H1 (cell line): ENCODE measurements around the gene BICRAL. TPM values are rescaled to one million over a fixed set of nuclear protein-coding genes. Genes with fewer than 3 reads are reported as not detected.

Source experiments
- ASH2L ChIP-seq: fragments of 200-600, 300-600 bp; sonication (generic); IDR thresholded peaks from one replicate; pipeline ENCODE4 v1.7.1; 2017; ENCODE audit warnings: low read length
- ATF2 ChIP-seq: IDR thresholded peaks from 2 replicates; pipeline ENCODE4 v1.6.1; 2012; ENCODE audit warnings: low read length, inconsistent platforms
- CTBP2 ChIP-seq: IDR thresholded peaks from 2 replicates; pipeline ENCODE4 v1.7.0; 2011; ENCODE audit warnings: borderline replicate concordance, mild to moderate bottlenecking, moderate library complexity, mixed read lengths, low read length; ENCODE audit not compliant: insufficient read depth, insufficient read length
- EZH2 ChIP-seq: fragments of 200-600 bp; sonication (generic); IDR thresholded peaks from 2 replicates; pipeline ENCODE4 v1.7.1; 2012; ENCODE audit warnings: low read depth, mild to moderate bottlenecking, moderate library complexity, low read length, inconsistent platforms; ENCODE audit not compliant: severe bottlenecking
- HDAC2 ChIP-seq, 2 experiments: fragments of 300-600 bp in 1 of 2; sonication (generic) in 1 of 2; IDR thresholded peaks; 2 replicates each; pipeline ENCODE4 v1.6.1; 2011 to 2012; ENCODE audit warnings: low read depth in 2 of 2, low read length in 2 of 2, mild to moderate bottlenecking in 2 of 2, moderate library complexity in 2 of 2, borderline replicate concordance in 1 of 2, inconsistent platforms in 1 of 2
- KDM4A ChIP-seq: IDR thresholded peaks from one replicate; pipeline ENCODE4 v1.7.1; 2012; ENCODE audit warnings: low read depth, mild to moderate bottlenecking, moderate library complexity, low read length, inconsistent platforms; ENCODE audit not compliant: severe bottlenecking
- KDM5A ChIP-seq: fragments of 200-600 bp; IDR thresholded peaks from 2 replicates; pipeline ENCODE4 v1.7.1; 2012; ENCODE audit warnings: mild to moderate bottlenecking, low read length, inconsistent platforms, mixed read lengths
- MAFK ChIP-seq: IDR thresholded peaks from 2 replicates; pipeline ENCODE4 v1.6.1; 2012; ENCODE audit warnings: low read depth, mild to moderate bottlenecking, improper control_type of control experiment, low read length
- NANOG ChIP-seq: IDR thresholded peaks from 2 replicates; pipeline ENCODE4 v1.6.1; 2011; ENCODE audit warnings: low read length, low read depth, mild to moderate bottlenecking, inconsistent platforms; ENCODE audit not compliant: insufficient read depth, poor library complexity, severe bottlenecking
- POLR2A ChIP-seq, 2 experiments: IDR thresholded peaks; 1 replicate in 1 of 2; 2 replicates in 1 of 2; pipeline ENCODE4 v1.6.1; 2011; ENCODE audit warnings: low read depth in 2 of 2, low read length in 2 of 2, mild to moderate bottlenecking in 2 of 2; ENCODE audit errors: control extremely low read depth in 1 of 2
- RNF2 ChIP-seq: fragments of 200-900, 300-1000 bp; sonication (generic); IDR thresholded peaks from 2 replicates; pipeline ENCODE4 v1.7.1; 2016; ENCODE audit warnings: borderline replicate concordance, low read depth, mild to moderate bottlenecking, antibody characterized with exemption, low read length; ENCODE audit not compliant: poor library complexity, severe bottlenecking; ENCODE audit errors: missing control alignments
- RXRA ChIP-seq: IDR thresholded peaks from 2 replicates; pipeline ENCODE4 v1.6.1; 2011; ENCODE audit warnings: low read depth, mild to moderate bottlenecking, low read length, moderate library complexity; ENCODE audit not compliant: insufficient read depth
- SAP30 ChIP-seq: fragments of 300-600 bp; sonication (generic); IDR thresholded peaks from 2 replicates; pipeline ENCODE4 v1.7.1; 2012; ENCODE audit warnings: low read length, moderate library complexity, mild to moderate bottlenecking, inconsistent platforms; ENCODE audit not compliant: insufficient read depth, insufficient replicate concordance
- SIN3A ChIP-seq, 2 experiments: IDR thresholded peaks in 1 of 2; conservative IDR thresholded peaks in 1 of 2; 2 replicates each; pipeline ENCODE4 v1.6.1; 2011 to 2012; ENCODE audit warnings: low read length in 2 of 2, improper control_type of control experiment in 1 of 2, low read depth in 1 of 2, mild to moderate bottlenecking in 1 of 2
- SP4 ChIP-seq: IDR thresholded peaks from 2 replicates; pipeline ENCODE4 v1.6.1; 2012; ENCODE audit warnings: low read length, inconsistent platforms
- TBP ChIP-seq: IDR thresholded peaks from 2 replicates; pipeline ENCODE4 v1.6.1; 2011; ENCODE audit warnings: low read depth, low read length, improper control_type of control experiment
- TEAD4 ChIP-seq: IDR thresholded peaks from 2 replicates; pipeline ENCODE4 v1.6.1; 2012; ENCODE audit warnings: low read depth, low read length, inconsistent platforms, mixed read lengths
- USF2 ChIP-seq: IDR thresholded peaks from 2 replicates; pipeline ENCODE4 v1.6.1; 2011; ENCODE audit warnings: low read length, improper control_type of control experiment
- ZNF274 ChIP-seq: IDR thresholded peaks from 2 replicates; pipeline ENCODE4 v1.7.0; 2012; ENCODE audit warnings: low read length, borderline replicate concordance; ENCODE audit errors: extremely low read depth
- polyA plus RNA-seq, 7 experiments: library from polyadenylated mRNA; depleted of rRNA in 3 of 7; stranded (reverse) in 5 of 7; unstranded in 2 of 7; fragments of >200 nt in 5 of 7; fragments of 200-250 nt in 2 of 7; gene quantifications; 1 replicate in 5 of 7; 2 replicates in 1 of 7; 4 replicates in 1 of 7; pipeline versions ENCODE4 v1.2.1 to v1.2.3, GENCODE V29; 2011 to 2013; ENCODE audit warnings: missing spikeins in 2 of 7, mixed read lengths in 2 of 7
- total RNA-seq: library from RNA; stranded (reverse); fragmentation: NEBNext Ultra II Directional; extraction: Animal tissue kit (Norgen Biotek cat#: 25700); gene quantifications from 2 replicates; pipeline ENCODE4 v1.2.1, GENCODE V29; 2021

BICRAL gene
- total and polyA plus RNA-seq, 2 of the 8 experiments (the other 6 are each of a cell fraction or from before 2014, with no cell fraction given): 9.4 to 12.2 TPM

GRCh38 chr6:42745640-42746462, 36.0 kb upstream of the BICRAL start, which contains the start of gene TBCC (continued):
- TF ChIP-seq EZH2 (no peak), POLR2A (IDR thresholded peaks at IDR 0.05; ENCODE audit: control extremely low read depth in 1 of 2, low read depth in 2 of 2, low read length in 2 of 2) (peak; percentile 89 to 91), RXRA (no peak), RNF2 (no peak), KDM4A (peak; percentile 7), ZNF274 (no peak), KDM5A (peak; percentile 84), CTBP2 (no peak), TEAD4 (no peak), ATF2 (no peak), NANOG (no peak), HDAC2 (IDR thresholded peaks at IDR 0.05; ENCODE audit: borderline replicate concordance in 1 of 2, low read depth in 2 of 2, low read length in 2 of 2) (no peak), SP4 (no peak), TBP (peak; percentile 95), MAFK (no peak), USF2 (no peak), ASH2L (no peak), SIN3A (conservative IDR thresholded peaks at IDR 0.05 in 1 of 2, IDR thresholded peaks at IDR 0.05 in 1 of 2; ENCODE audit: low read depth in 1 of 2, low read length in 2 of 2) (peak; percentile 82 to 95; a peak in 3 of 4 replicates), SAP30 (no peak)
